Neural progenitor cell (in vitro differentiated cells): ENCODE data around the gene ITGA3. TPM values are rescaled to one million over a fixed set of nuclear protein-coding genes. Genes with fewer than 3 reads are reported as not detected.

Source experiments
- DNase-seq: peaks from one replicate; pipeline ENCODE4 v3.0.0-alpha.2; 2016; ENCODE audit warnings: low spot score
- H2AFZ ChIP-seq: fragments of 200-600 bp; sonication (generic); replicated peaks from 2 replicates; pipeline ENCODE4 v1.6.1; 2016; ENCODE audit warnings: antibody characterized with exemption
- H3F3A ChIP-seq: fragments of 200-600 bp; sonication (generic); 2 replicates; pipeline ENCODE4 v1.6.1; 2016; ENCODE audit warnings: antibody characterized with exemption, low read depth
- H3K27ac ChIP-seq: fragments of 200-600 bp; sonication (generic); 2 replicates; pipeline ENCODE4 v1.5.1; 2016; ENCODE audit warnings: mild to moderate bottlenecking
- H3K27me3 ChIP-seq: fragments of 200-600 bp; sonication (generic); 2 replicates; pipeline ENCODE4 v1.6.1; 2016; ENCODE audit warnings: mild to moderate bottlenecking, moderate library complexity
- H3K36me3 ChIP-seq: fragments of 200-600 bp; sonication (generic); 2 replicates; pipeline ENCODE4 v1.5.1; 2016
- H3K4me1 ChIP-seq: fragments of 200-600 bp; sonication (generic); 2 replicates; pipeline ENCODE4 v1.6.1; 2016; ENCODE audit warnings: mixed run types
- H3K4me2 ChIP-seq: fragments of 200-600 bp; sonication (generic); 2 replicates; pipeline ENCODE4 v1.6.1; 2016
- H3K4me3 ChIP-seq: fragments of 200-600 bp; sonication (generic); 2 replicates; pipeline ENCODE4 v1.5.1; 2016
- H3K79me2 ChIP-seq: fragments of 200-600 bp; sonication (generic); 2 replicates; pipeline ENCODE4 v1.6.1; 2016; ENCODE audit warnings: low read depth
- H3K9ac ChIP-seq: fragments of 200-600 bp; sonication (generic); 2 replicates; pipeline ENCODE4 v1.6.1; 2016
- H3K9me3 ChIP-seq: fragments of 200-600 bp; sonication (generic); 2 replicates; pipeline ENCODE4 v1.5.1; 2016; ENCODE audit warnings: low read depth
- H4K20me1 ChIP-seq: fragments of 200-600 bp; sonication (generic); 2 replicates; pipeline ENCODE4 v1.6.1; 2016; ENCODE audit warnings: low read depth
- H3K27ac Mint-ChIP-seq: 3 replicates; pipeline ENCODE4 v1.8.0; 2021; ENCODE audit warnings: mixed read lengths
- H3K27me3 Mint-ChIP-seq: 2 replicates; pipeline ENCODE4 v1.8.0; 2022; ENCODE audit warnings: low read depth, mild to moderate bottlenecking, inconsistent platforms, moderate library complexity, mixed read lengths; ENCODE audit not compliant: insufficient read depth
- H3K36me3 Mint-ChIP-seq: 3 replicates; pipeline ENCODE4 v1.8.0; 2021; ENCODE audit warnings: mixed read lengths
- H3K4me1 Mint-ChIP-seq: 3 replicates; pipeline ENCODE4 v1.8.0; 2021; ENCODE audit warnings: mixed read lengths
- H3K4me3 Mint-ChIP-seq: 3 replicates; pipeline ENCODE4 v1.8.0; 2021; ENCODE audit warnings: mild to moderate bottlenecking, moderate library complexity, mixed read lengths
- H3K9me3 Mint-ChIP-seq: 3 replicates; pipeline ENCODE4 v1.8.0; 2020; ENCODE audit warnings: mixed read lengths
- CTCF ChIP-seq: fragments of 200-600 bp; sonication (generic); IDR thresholded peaks from 2 replicates; pipeline ENCODE4 v1.5.1; 2017; ENCODE audit warnings: antibody characterized with exemption, mild to moderate bottlenecking
- EZH2 ChIP-seq: fragments of 200-600 bp; sonication (generic); IDR thresholded peaks from 2 replicates; pipeline ENCODE4 v1.6.1; 2017; ENCODE audit warnings: antibody characterized with exemption, mild to moderate bottlenecking, moderate library complexity
- EZH2phosphoT487 ChIP-seq: fragments of 200-600 bp; sonication (generic); IDR thresholded peaks from 2 replicates; pipeline ENCODE4 v1.6.1; 2017; ENCODE audit warnings: antibody characterized with exemption
- total RNA-seq: library from RNA; depleted of rRNA; stranded (reverse); fragments of >200 nt; gene quantifications from 2 replicates; pipeline ENCODE4 v1.2.3, GENCODE V29; 2015; ENCODE audit warnings: low replicate concordance

The ITGA3 gene
- total RNA-seq, 1 donor from 2014 or later = 7.7 TPM

- Histone ChIP-seq H3K4me1 (peaks cover 8% of the 10 kb centered on the region), H3K36me3 (no peaks in the 10 kb centered on the region), H3K4me2 (no peak overlapping the region), H3F3A (peaks cover 20% of the 10 kb centered on the region), H3K27ac (no peak overlapping the region), H3K9me3 (no peaks in the 10 kb centered on the region), H3K4me3 (no peak overlapping the region), H3K9ac (no peak overlapping the region), H3K27me3 (no peaks in the 10 kb centered on the region), H2AFZ (no peak overlapping the region), H4K20me1 (no peaks in the 10 kb centered on the region), H3K79me2 (no peaks in the 10 kb centered on the region)
- no peak for DNase-seq
- H3K9me3 Mint-ChIP-seq = no peaks in the 10 kb centered on the region
- no peaks in the 10 kb centered on the region for H3K36me3 Mint-ChIP-seq
- H3K4me3 Mint-ChIP-seq = no peak overlapping the region
- peak overlapping the region; percentile 53 for H3K27ac Mint-ChIP-seq
- no peak for TF ChIP-seq CTCF
- no peak for TF ChIP-seq EZH2
- no peak for TF ChIP-seq EZH2phosphoT487
- H3K4me1 Mint-ChIP-seq = peaks cover 6% of the 10 kb centered on the region
- H3K27me3 Mint-ChIP-seq = peaks cover 19% of the 10 kb centered on the region
Measured at GRCh38 chr17:50088952-50089825, 33.3 kb downstream of the ITGA3 start.

GRCh38 chr17:50090071-50090470 is 34.2 kb downstream of the ITGA3 start:
- H3K9ac ChIP-seq = no peak overlapping the region
- H3K27me3 Mint-ChIP-seq = peaks cover 20% of the 10 kb centered on the region
- no peaks in the 10 kb centered on the region for H3K36me3 Mint-ChIP-seq

DNA sequence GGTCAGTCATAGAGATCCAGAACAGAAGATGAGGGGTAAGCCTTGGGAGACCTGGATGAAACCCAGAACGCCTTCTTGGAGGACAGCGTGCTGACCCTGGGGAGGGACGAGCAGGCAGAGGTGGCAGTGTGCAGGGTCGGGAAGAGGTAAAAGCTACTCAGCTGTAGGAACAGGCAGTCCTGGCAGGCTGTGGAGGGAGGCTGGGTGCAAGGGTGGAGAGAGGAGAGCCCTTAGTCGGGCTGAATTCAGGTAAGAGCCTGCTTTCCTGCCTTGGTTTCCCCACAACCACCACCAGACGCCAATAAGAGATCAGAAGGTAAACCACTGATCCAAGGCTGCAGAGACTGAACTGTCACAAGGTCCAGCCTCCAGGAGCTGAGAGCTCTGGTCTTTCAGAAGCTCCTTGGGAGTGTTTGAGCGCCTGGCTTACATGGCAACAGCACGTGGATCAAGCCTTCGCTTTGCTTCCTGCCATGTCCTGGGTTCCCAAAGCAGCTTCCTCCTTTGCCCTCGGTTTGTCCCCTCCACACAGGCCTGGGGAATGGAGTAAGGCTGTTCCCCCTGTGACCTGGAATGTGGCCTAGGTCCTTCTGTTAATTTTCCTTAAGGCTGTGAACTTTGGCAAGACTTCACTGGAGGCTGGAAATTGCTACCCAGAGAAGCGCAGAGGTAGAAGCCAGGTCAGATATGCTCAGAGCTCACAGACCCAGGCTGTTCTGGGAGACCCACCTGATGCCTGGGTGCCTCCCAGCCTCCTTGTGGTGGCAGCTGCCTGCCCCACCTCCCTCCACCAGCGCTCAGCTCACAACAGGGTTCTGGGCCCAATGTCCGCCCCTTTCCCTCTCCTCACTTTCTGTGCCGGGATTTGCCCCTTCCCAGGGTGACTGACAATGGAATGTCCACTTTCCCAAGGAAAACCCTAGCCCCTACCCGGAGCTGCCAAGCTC is 35.3 kb downstream of the ITGA3 start:
- H3K36me3 Mint-ChIP-seq = no peaks in the 10 kb centered on the region
- H4K20me1 ChIP-seq = no peaks in the 10 kb centered on the region
- peaks cover 10% of the 10 kb centered on the region for H3K79me2 ChIP-seq
- H3K36me3 ChIP-seq = no peaks in the 10 kb centered on the region
- peaks cover 20% of the 10 kb centered on the region for H3K27me3 Mint-ChIP-seq
- DNase-seq = no peak
- no peaks in the 10 kb centered on the region for H3K27me3 ChIP-seq
- H3K9me3 ChIP-seq = no peaks in the 10 kb centered on the region
- peaks cover 13% of the 10 kb centered on the region for H3K4me1 ChIP-seq
- H3K4me3 Mint-ChIP-seq = no peak overlapping the region
- H2AFZ ChIP-seq = no peak overlapping the region
- H3K27ac ChIP-seq = no peak overlapping the region
- peaks cover 8% of the 10 kb centered on the region for H3F3A ChIP-seq
- no peak overlapping the region for H3K4me2 ChIP-seq
- peaks cover 19% of the 10 kb centered on the region for H3K4me1 Mint-ChIP-seq
- TF ChIP-seq EZH2phosphoT487 = no peak
- TF ChIP-seq CTCF = no peak
- TF ChIP-seq EZH2 = no peak
- no peak overlapping the region for H3K9ac ChIP-seq
- H3K27ac Mint-ChIP-seq = no peak overlapping the region
- H3K4me3 ChIP-seq = no peak overlapping the region
- no peaks in the 10 kb centered on the region for H3K9me3 Mint-ChIP-seq

More at GRCh38 chr17:50090071-50090470, 34.2 kb downstream of the ITGA3 start:
- Mint-ChIP-seq H3K4me3 (no peak overlapping the region), H3K27ac (no peak overlapping the region), H3K9me3 (no peaks in the 10 kb centered on the region), H3K4me1 (peaks cover 13% of the 10 kb centered on the region)
- Histone ChIP-seq H3K79me2 (no peaks in the 10 kb centered on the region), H3K4me3 (no peak overlapping the region), H3K27ac (no peak overlapping the region), H3K4me1 (peaks cover 8% of the 10 kb centered on the region), H4K20me1 (no peaks in the 10 kb centered on the region), H3F3A (peaks cover 14% of the 10 kb centered on the region), H3K36me3 (no peaks in the 10 kb centered on the region), H3K4me2 (no peak overlapping the region), H2AFZ (no peak overlapping the region), H3K9me3 (no peaks in the 10 kb centered on the region), H3K27me3 (no peaks in the 10 kb centered on the region)
- TF ChIP-seq EZH2 = no peak
- DNase-seq = no peak
